Astrocyte of the cerebellum (primary cell): ENCODE results near the gene KCNJ9.
A peak's percentile ranks its signal among the peaks of the same experiment; 100 is the strongest.

Experiments
- DNase-seq: peaks from one replicate; pipeline ENCODE4 v3.0.0-alpha.2; 2011; ENCODE audit warnings: low read depth
- H3K4me3 ChIP-seq: 2 replicates; pipeline ENCODE4 v1.5.1; 2011; ENCODE audit warnings: mild to moderate bottlenecking, low read depth, low read length, moderate library complexity
- CTCF ChIP-seq: IDR thresholded peaks from 2 replicates; pipeline ENCODE4 v1.5.1; 2012; ENCODE audit warnings: low read length, low read depth, moderate library complexity, mild to moderate bottlenecking; ENCODE audit errors: missing control alignments
- in situ Hi-C: cut with HindIII; loops from 2 replicates; pipeline ENCODE4 v1.10.0; 2017; ENCODE audit warnings: low sequenced_read_pairs

The KCNJ9 gene

GRCh38 chr1:160136121-160136925 lies 55.0 kb downstream of the KCNJ9 start:
- in situ Hi-C loops, result no loop called here

GRCh38 chr1:160136926-160137200 lies 55.5 kb downstream of the KCNJ9 start:
- TF ChIP-seq CTCF, result no peak
- no peak for DNase-seq
- in situ Hi-C loops, result no loop called here
- no peak overlapping the region for H3K4me3 ChIP-seq

More at GRCh38 chr1:160136121-160136925, 55.0 kb downstream of the KCNJ9 start:
- TF ChIP-seq CTCF, result no peak
- H3K4me3 ChIP-seq, result no peak overlapping the region
- DNase-seq, result no peak

GRCh38 chr1:160137216-160137862 lies 56.0 kb downstream of the KCNJ9 start:
- DNase-seq, result peak; percentile 33
- no peak overlapping the region for H3K4me3 ChIP-seq
- in situ Hi-C loops, result no loop called here
- no peak for TF ChIP-seq CTCF

- no peak for TF ChIP-seq CTCF
These were observed 58.5 kb downstream of the KCNJ9 start for GRCh38 chr1:160139840-160140239.

More at GRCh38 chr1:160139840-160140239, 58.5 kb downstream of the KCNJ9 start:
- in situ Hi-C loops, result no loop called here
- no peak for DNase-seq
- H3K4me3 ChIP-seq, result no peak overlapping the region
